Neural progenitor cell (in vitro differentiated cells): ENCODE data around the gene PAH.

Source experiments
- CTCF ChIP-seq: fragments of 200-600 bp; sonication (generic); IDR thresholded peaks from 2 replicates; pipeline ENCODE4 v1.5.1; 2017; ENCODE audit warnings: antibody characterized with exemption, mild to moderate bottlenecking
- EZH2phosphoT487 ChIP-seq: fragments of 200-600 bp; sonication (generic); IDR thresholded peaks from 2 replicates; pipeline ENCODE4 v1.6.1; 2017; ENCODE audit warnings: antibody characterized with exemption

GRCh38 chr12:102927220-102927619, 10.2 kb upstream of the PAH start:
- TF ChIP-seq CTCF (no peak), EZH2phosphoT487 (no peak)
